Pancreas (tissue), 10 donors: ENCODE results near the gene FBXO3. TPM values are rescaled to one million over a fixed set of nuclear protein-coding genes. Genes with fewer than 3 reads are reported as not detected.

Experiments used
- ATAC-seq, 4 donors: fragments of 200-7000 bp; cut with Tn5 transposase; one replicate each; pipeline versions ENCODE4 v1.8.0 to v1.9.1; 2020; ENCODE audit warnings: mild to moderate bottlenecking in 4 of 4, moderate library complexity in 4 of 4
- DNase-seq, 6 donors: peaks; one replicate each; pipeline ENCODE4 v3.0.0-alpha.2; 2020
- FAIRE-seq: peaks from 2 replicates; lab custom pipeline; 2012; peaks lifted over from hg19 to GRCh38; lab: Jason Lieb, UNC
- H3K27ac ChIP-seq, 4 donors: fragments of 200-600 bp; sonication (generic); 1 replicate in 3 of 4; 2 replicates in 1 of 4; pipeline versions ENCODE4 v1.5.0 to v1.8.0; 2020
- H3K27me3 ChIP-seq, 4 donors: fragments of 200-600 bp; one replicate each; pipeline ENCODE4 v1.8.0; 2021
- H3K36me3 ChIP-seq, 3 donors: fragments of 200-600 bp; sonication (generic) in 1 of 3; one replicate each; pipeline versions ENCODE4 v1.5.0 to v1.8.0; 2020 to 2021
- H3K4me1 ChIP-seq, 3 donors: fragments of 200-600 bp; one replicate each; pipeline ENCODE4 v1.8.0; 2021
- H3K4me3 ChIP-seq, 4 donors: fragments of 200-600 bp; sonication (generic) in 2 of 4; one replicate each; pipeline versions ENCODE4 v1.5.0 to v1.8.0; 2020 to 2021
- H3K9me3 ChIP-seq, 4 donors: fragments of 200-600 bp; one replicate each; pipeline ENCODE4 v1.8.0; 2021
- WGBS, 2 donors: extraction: QIAGEN DNeasy Blood & Tissue Kit; methylation state at CpG; one replicate each; pipeline ENCODE4 v1.1.7; 2013; 5-methylcytosine and 5-hydroxymethylcytosine counted together
- intact Hi-C, 3 donors: fragments of 100-400 bp; cut with DNase I; formaldehyde crosslinking; loops; one replicate each; pipeline versions ENCODE4 v1.11.1 to v1.14.2; 2022
- polyA plus RNA-seq, 2 donors: library from polyadenylated mRNA; stranded (reverse); fragments of 200-250 nt; gene quantifications; one replicate each; pipeline ENCODE4 v1.2.3, GENCODE V29; 2013
- total RNA-seq, 6 donors: library from RNA; stranded (reverse); fragmentation: NEBNext Ultra II Directional in 4 of 6; extraction: Animal tissue kit (Norgen Biotek cat#: 25700) in 4 of 6; gene quantifications; one replicate each; pipeline versions ENCODE4 v1.2.1 to v1.2.4, GENCODE V29; 2021 to 2023
- TF ChIP-seq, protein P1 (sequence below), 4 donors: fragments of 200-600 bp; sonication (generic) in 3 of 4; IDR thresholded peaks; one replicate each; pipeline versions ENCODE4 v1.5.0 to v1.8.0; 2021; ENCODE audit warnings: antibody characterized with exemption in 4 of 4
- donor health status: healthy with polysubstance abuse.
- donor health status: DM: no; HTN: no; CAD: no; lungs with moderate emphysema.
- donor health status: DM: no; HTN: no; CAD: no.
- donor health status: control.
- donor health status: control.
- donor health status: Bipolar disorder and iron deficiency.
- donor health status: DM: yes; HTN: yes; CAD: no.
- donor health status: DM: no; HTN: no; CAD: no.
- donor health status: DM: no; HTN: no; CAD: no.
- donor health status: DM: yes; HTN: yes; CAD: no.

The FBXO3 gene
- total and polyA plus RNA-seq, 8 donors, result 12.2 to 26.6 (median 16.4) TPM

DNA sequence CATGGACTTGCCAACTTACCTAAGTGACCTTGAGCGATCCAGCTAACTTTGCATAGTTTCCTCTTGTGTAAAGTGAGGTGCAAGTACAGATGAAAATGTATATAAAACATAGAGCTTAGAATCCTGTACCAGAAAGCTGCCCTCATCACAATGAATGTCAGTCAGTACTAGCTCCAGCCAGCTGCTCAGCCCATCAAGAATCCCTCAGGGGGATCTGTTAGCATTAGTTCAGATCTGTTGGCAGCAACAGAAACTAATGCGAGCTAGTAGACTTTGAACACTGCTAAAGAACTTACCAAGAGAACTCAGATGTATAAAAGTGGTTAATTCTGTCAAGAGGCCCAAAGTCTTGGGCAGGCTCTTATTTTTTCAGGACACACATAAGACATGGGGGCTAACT lies 67.4 kb downstream of the FBXO3 start:
- FAIRE-seq (no peak), DNase-seq (no peak), ATAC-seq (no peak)
- Histone ChIP-seq H3K4me1 (peaks cover 8 to 25% (median 15%) of the 10 kb centered on the region in 3 donors), H3K4me3 (no peak overlapping the region), H3K27me3 (no peaks in the 10 kb centered on the region), H3K27ac (peak overlapping the region in 2 of 4 donors; percentile 21 to 50), H3K36me3 (peaks cover 0 to 16% (median 13%) of the 10 kb centered on the region in 3 donors), H3K9me3 (no peaks in the 10 kb centered on the region)
- intact Hi-C loops, result no loop called here
- WGBS, 2 donors, result 86 to 98% methylated on average over 2 of the region's 2 CpGs
- TF ChIP-seq, protein P1, sequence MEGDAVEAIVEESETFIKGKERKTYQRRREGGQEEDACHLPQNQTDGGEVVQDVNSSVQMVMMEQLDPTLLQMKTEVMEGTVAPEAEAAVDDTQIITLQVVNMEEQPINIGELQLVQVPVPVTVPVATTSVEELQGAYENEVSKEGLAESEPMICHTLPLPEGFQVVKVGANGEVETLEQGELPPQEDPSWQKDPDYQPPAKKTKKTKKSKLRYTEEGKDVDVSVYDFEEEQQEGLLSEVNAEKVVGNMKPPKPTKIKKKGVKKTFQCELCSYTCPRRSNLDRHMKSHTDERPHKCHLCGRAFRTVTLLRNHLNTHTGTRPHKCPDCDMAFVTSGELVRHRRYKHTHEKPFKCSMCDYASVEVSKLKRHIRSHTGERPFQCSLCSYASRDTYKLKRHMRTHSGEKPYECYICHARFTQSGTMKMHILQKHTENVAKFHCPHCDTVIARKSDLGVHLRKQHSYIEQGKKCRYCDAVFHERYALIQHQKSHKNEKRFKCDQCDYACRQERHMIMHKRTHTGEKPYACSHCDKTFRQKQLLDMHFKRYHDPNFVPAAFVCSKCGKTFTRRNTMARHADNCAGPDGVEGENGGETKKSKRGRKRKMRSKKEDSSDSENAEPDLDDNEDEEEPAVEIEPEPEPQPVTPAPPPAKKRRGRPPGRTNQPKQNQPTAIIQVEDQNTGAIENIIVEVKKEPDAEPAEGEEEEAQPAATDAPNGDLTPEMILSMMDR (IDR thresholded peaks at IDR 0.05), result no peak

DNA sequence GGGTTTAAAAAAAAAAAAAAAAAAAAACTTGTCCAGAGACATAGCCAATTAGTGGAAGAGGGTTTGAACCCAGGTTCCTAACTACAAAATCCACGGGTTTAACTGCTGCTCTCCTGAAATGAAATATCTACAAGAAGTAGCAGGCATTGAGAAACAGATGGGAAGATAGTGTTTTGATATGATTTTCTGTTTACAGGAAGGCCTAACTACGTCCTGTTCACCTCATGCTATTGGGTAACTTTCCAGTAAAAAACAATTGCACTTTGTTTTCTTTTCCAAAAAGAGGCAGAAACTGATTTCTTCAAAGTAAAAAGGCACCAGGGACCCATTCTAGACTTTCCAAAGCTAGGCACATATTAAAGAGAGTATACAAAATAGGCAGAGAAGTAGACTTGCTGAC lies 67.8 kb downstream of the FBXO3 start:
- peaks cover 0 to 16% (median 13%) of the 10 kb centered on the region in 3 donors for H3K36me3 ChIP-seq
- WGBS, 2 donors, result 44 to 64% methylated on average over 2 of the region's 2 CpGs
- no peak for FAIRE-seq

DNA sequence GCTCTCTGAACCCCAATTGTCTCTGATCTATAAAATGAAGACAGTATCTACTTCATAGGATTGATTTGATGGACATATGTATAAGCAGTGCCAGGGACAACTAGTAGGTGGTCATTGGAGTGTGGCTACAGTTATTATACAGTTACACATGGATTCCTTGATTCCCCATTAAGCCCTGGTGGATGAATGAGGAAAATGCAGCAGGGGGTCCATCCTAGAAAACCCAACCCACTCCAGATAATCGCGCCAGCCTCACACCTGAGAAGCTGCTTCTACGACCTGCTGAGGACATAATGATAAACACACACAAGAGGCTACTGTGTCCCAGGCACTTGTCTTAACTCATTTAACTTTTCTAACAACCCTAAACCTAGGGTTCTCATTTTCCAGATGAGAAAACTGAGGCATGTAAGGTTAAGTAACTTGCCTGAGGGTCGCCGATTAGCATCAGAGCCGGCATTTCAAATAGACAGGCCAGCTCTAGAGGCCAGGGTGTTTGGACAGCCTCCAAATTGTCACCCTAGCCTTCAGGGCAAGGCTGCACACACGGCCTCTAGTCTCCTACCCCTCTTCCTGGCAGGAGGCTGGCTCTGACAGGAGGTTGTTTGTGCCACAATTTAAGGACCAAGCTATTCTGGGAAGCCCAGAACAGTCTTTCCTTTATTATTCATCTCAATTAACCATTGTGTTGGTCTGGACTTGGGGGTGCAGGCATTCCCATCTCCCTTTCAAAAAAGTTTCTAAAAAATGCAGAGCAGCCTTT lies 69.9 kb downstream of the FBXO3 start:
- Histone ChIP-seq H3K27me3 (no peaks in the 10 kb centered on the region), H3K4me3 (no peak overlapping the region), H3K27ac (peak overlapping the region in 3 of 4 donors; percentile 12 to 81 (median 71)), H3K9me3 (no peaks in the 10 kb centered on the region), H3K4me1 (peaks cover 13 to 36% (median 24%) of the 10 kb centered on the region in 3 donors), H3K36me3 (peaks cover 0 to 8% (median 6%) of the 10 kb centered on the region in 3 donors)
- WGBS, 2 donors, result 52 to 54% methylated on average over 7 of the region's 7 CpGs
- intact Hi-C loops, result no loop called here
- no peak for ATAC-seq
- TF ChIP-seq, protein P1 (IDR thresholded peaks at IDR 0.05), result no peak
- FAIRE-seq, result no peak
- DNase-seq, result peak in 1 of 6 donors; percentile 30

More for the DNA sequence above, 67.8 kb downstream of the FBXO3 start:
- H3K4me1 ChIP-seq, result peaks cover 12 to 29% (median 19%) of the 10 kb centered on the region in 3 donors
- intact Hi-C loops, result no loop called here
- H3K4me3 ChIP-seq, result no peak overlapping the region
- H3K27ac ChIP-seq, result peak overlapping the region in 2 of 4 donors; percentile 21 to 50
- DNase-seq, result no peak
- no peaks in the 10 kb centered on the region for H3K9me3 ChIP-seq
- no peaks in the 10 kb centered on the region for H3K27me3 ChIP-seq
- no peak for ATAC-seq
- TF ChIP-seq, protein P1 (IDR thresholded peaks at IDR 0.05), result no peak

DNA sequence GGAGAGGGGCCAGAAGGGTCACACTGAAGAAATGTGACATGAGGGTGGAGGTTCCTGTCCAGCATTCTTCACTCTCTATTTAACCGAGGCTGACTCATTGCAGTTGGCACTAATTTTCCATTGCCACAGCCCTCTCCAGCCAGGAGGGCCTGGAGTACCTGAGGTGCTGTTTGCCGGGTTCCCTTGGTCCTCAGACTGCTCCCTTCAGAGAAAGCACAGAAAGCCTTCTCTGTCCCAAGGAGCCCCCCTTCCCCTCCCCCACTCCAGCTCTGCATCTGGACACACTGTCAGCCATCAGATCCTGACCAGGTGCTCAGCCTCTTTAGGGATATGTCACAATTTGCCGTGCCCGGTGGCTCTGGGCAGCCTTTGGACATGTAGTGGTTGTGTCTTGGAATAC lies 70.5 kb downstream of the FBXO3 start:
- no peak overlapping the region for H3K4me3 ChIP-seq
- intact Hi-C loops, result no loop called here
- peak overlapping the region in 3 of 4 donors; percentile 12 to 81 (median 71) for H3K27ac ChIP-seq
- ATAC-seq (no peak), DNase-seq (peak in 1 of 6 donors; percentile 39), FAIRE-seq (no peak)
- 65 to 68% methylated on average over 4 of the region's 4 CpGs for WGBS, 2 donors
- peaks cover 13 to 37% (median 24%) of the 10 kb centered on the region in 3 donors for H3K4me1 ChIP-seq
- TF ChIP-seq, protein P1 (IDR thresholded peaks at IDR 0.05), result no peak
- no peaks in the 10 kb centered on the region for H3K9me3 ChIP-seq
- peaks cover 0 to 1% (median under 1%) of the 10 kb centered on the region in 3 donors for H3K36me3 ChIP-seq
- no peaks in the 10 kb centered on the region for H3K27me3 ChIP-seq

DNA sequence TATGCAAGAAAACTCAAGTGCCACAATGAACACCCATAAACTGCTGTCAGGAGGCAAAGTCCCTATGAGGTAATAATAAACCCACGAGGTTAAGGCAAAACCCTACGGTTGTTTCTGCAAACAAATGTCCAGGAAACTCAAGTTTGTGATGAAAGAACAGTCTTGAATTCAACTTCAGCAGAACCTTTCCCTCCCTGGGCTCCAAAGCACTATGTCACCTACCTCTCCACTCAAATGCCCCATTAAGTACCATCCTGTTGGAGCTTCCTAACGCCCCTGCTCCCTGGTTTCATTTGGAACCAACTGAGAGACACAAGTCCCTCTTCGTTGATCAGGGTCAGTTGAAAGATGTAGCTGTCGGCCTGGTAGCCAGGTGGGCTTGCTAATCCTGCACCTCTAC lies 71.1 kb downstream of the FBXO3 start:
- no peaks in the 10 kb centered on the region for H3K36me3 ChIP-seq
- TF ChIP-seq, protein P1 (IDR thresholded peaks at IDR 0.05), result no peak
- H3K27ac ChIP-seq, result peak overlapping the region in 3 of 4 donors; percentile 26 to 81 (median 71)
- no peaks in the 10 kb centered on the region for H3K9me3 ChIP-seq
- H3K4me1 ChIP-seq, result peaks cover 13 to 40% (median 27%) of the 10 kb centered on the region in 3 donors
- intact Hi-C loops, result no loop called here
- FAIRE-seq (no peak), DNase-seq (no peak), ATAC-seq (no peak)
- 62 to 66% methylated on average over 5 of the region's 5 CpGs for WGBS, 2 donors
- no peak overlapping the region for H3K4me3 ChIP-seq
- H3K27me3 ChIP-seq, result no peaks in the 10 kb centered on the region
